Measurements from ENCODE around the gene LRRC8D. TPM values are rescaled to one million over a fixed set of nuclear protein-coding genes. Genes with fewer than 3 reads are reported as not detected.

LRRC8D gene
- total RNA-seq, 1 experiment from 2014 or later: 37.2 TPM

- no peak overlapping the region for H3K9ac ChIP-seq (ENCODE audit: extremely low read depth, insufficient read length, low read length)
- Mint-ChIP-seq H3K36me3 (ENCODE audit: insufficient read depth in 1 of 3, low read depth in 3 of 3) (no peaks in the 10 kb centered on the region; a peak in 1 of 7 replicates), H3K9me3 (peaks cover 3% of the 10 kb centered on the region in 2 experiments; a peak in 2 of 5 replicates), H3K4me1 (peaks cover 16 to 18% of the 10 kb centered on the region in 2 experiments), H3K27me3 (ENCODE audit: low read depth) (peaks cover 4% of the 10 kb centered on the region), H3K4me3 (no peak overlapping the region), H3K27ac (0 out of 7 replicates have a peak overlapping the region, but pooled peaks of 1 of the 3 experiments have one; percentile 46)
- H3K23ac ChIP-seq (ENCODE audit: insufficient read length, low read depth, low read length): no peak overlapping the region
- no peak overlapping the region for H3T11ph ChIP-seq (ENCODE audit: low read length)
- H2AFZ ChIP-seq (ENCODE audit: low read length): no peak overlapping the region
- no peak overlapping the region for H2BK20ac ChIP-seq (ENCODE audit: low read depth, low read length, poor library complexity, severe bottlenecking)
- H3K79me1 ChIP-seq (ENCODE audit: insufficient read depth, low read depth, low read length, poor library complexity, severe bottlenecking): no peaks in the 10 kb centered on the region
- no peak overlapping the region for H3K14ac ChIP-seq (ENCODE audit: insufficient read depth, low read length)
- no peaks in the 10 kb centered on the region for H4K20me1 ChIP-seq (ENCODE audit: control insufficient read depth, insufficient read depth, insufficient read length)
- no peaks in the 10 kb centered on the region for H3K23me2 ChIP-seq (ENCODE audit: insufficient read length, low read depth, low read length, poor library complexity, severe bottlenecking)
- H3K4me1 ChIP-seq (ENCODE audit: insufficient read depth, low read length): no peaks in the 10 kb centered on the region; the same call in 1 of the 2 replicates
- no peak overlapping the region for H3K4ac ChIP-seq (ENCODE audit: low read depth, low read length)
- H2BK15ac ChIP-seq (ENCODE audit: low read depth, low read length): no peak overlapping the region
- H2BK5ac ChIP-seq (ENCODE audit: insufficient read length, low read length): no peak overlapping the region
- no peak overlapping the region for H3K4me2 ChIP-seq (ENCODE audit: insufficient read depth, insufficient read length, low read length)
- H3K56ac ChIP-seq (ENCODE audit: insufficient read length, low read depth, low read length): no peak overlapping the region
- no peak overlapping the region for H2BK12ac ChIP-seq (ENCODE audit: insufficient read length, low read depth, low read length)
- no peak overlapping the region for H4K5ac ChIP-seq (ENCODE audit: insufficient read length, low read depth, low read length)
- H4K91ac ChIP-seq (ENCODE audit: insufficient read length, low read depth, low read length): no peak overlapping the region
- no peak for DNase-seq
- H3K27ac ChIP-seq (ENCODE audit: insufficient read length, low read depth, low read length): no peak overlapping the region
- H4K8ac ChIP-seq (replicated peaks; ENCODE audit: insufficient read length, low read depth, low read length): no peak overlapping the region
- H3K79me2 ChIP-seq (ENCODE audit: insufficient read depth, low read length): no peaks in the 10 kb centered on the region
- WGBS (ENCODE audit: extremely low coverage, insufficient read length, low lambda C conversion rate): no CpG with 5 or more reads among the region's 4 CpGs
- H3K27me3 ChIP-seq (ENCODE audit: insufficient read depth, low read length): no peaks in the 10 kb centered on the region
- no peak for TF ChIP-seq CTCF (conservative IDR thresholded peaks at IDR 0.05)
- no peaks in the 10 kb centered on the region for H3K9me3 ChIP-seq (ENCODE audit: control insufficient read depth, low read depth, low read length)
- no peak overlapping the region for H3K18ac ChIP-seq (ENCODE audit: insufficient read length, low read depth, low read length)
- H2BK120ac ChIP-seq (ENCODE audit: low read depth, low read length, poor library complexity, severe bottlenecking): no peak overlapping the region
- H2AK5ac ChIP-seq (ENCODE audit: insufficient read length, low read length): no peak overlapping the region
Observed at GRCh38 chr1:89800022-89800655, 20.7 kb upstream of the LRRC8D start.

Data from H9 (cell line).